Fibroblast of lung (primary cell): Measurements from ENCODE around the gene ZFPM1. TPM values are rescaled to one million over a fixed set of nuclear protein-coding genes. Genes with fewer than 3 reads are reported as not detected.

Experiments used
- DNase-seq, 2 donors: peaks; one replicate each; pipeline versions ENCODE4 v3.0.0 to v3.0.0-alpha.2; 2010; ENCODE audit warnings: low read depth in 2 of 2
- H2AFZ ChIP-seq: 2 replicates; pipeline ENCODE4 v1.5.1; 2012; ENCODE audit warnings: low read length, control low read depth, inconsistent platforms
- H3K27ac ChIP-seq: 2 replicates; pipeline ENCODE4 v1.5.1; 2011; ENCODE audit warnings: low read length, control low read depth; ENCODE audit not compliant: insufficient read depth
- H3K27me3 ChIP-seq: 2 replicates; pipeline ENCODE4 v1.5.1; 2011; ENCODE audit warnings: mild to moderate bottlenecking, low read length; ENCODE audit not compliant: control insufficient read depth, insufficient read depth
- H3K36me3 ChIP-seq: 2 replicates; pipeline ENCODE4 v1.5.1; 2011; ENCODE audit warnings: low read length; ENCODE audit not compliant: control insufficient read depth, insufficient read depth
- H3K4me1 ChIP-seq: 2 replicates; pipeline ENCODE4 v1.5.1; 2011; ENCODE audit warnings: low read length; ENCODE audit not compliant: control insufficient read depth, insufficient read depth; ENCODE audit errors: extremely low read depth
- H3K4me2 ChIP-seq: 2 replicates; pipeline ENCODE4 v1.5.1; 2011; ENCODE audit warnings: low read length, control low read depth; ENCODE audit not compliant: insufficient read depth; ENCODE audit errors: extremely low read depth
- H3K4me3 ChIP-seq, 4 experiments: fragments of 200-600 bp in 1 of 4; sonication (generic) in 1 of 4; replicated peaks in 1 of 4; 2 replicates each; pipeline ENCODE4 v1.5.1; 2011 to 2016; ENCODE audit warnings: low read length in 4 of 4, low read depth in 3 of 4, mild to moderate bottlenecking in 3 of 4, control low read depth in 2 of 4, inconsistent platforms in 1 of 4, mixed read lengths in 1 of 4; ENCODE audit not compliant: insufficient read depth in 1 of 4; ENCODE audit errors: control extremely low read depth in 1 of 4
- H3K79me2 ChIP-seq: 2 replicates; pipeline ENCODE4 v1.5.1; 2012; ENCODE audit warnings: mild to moderate bottlenecking, low read length, inconsistent platforms; ENCODE audit not compliant: control insufficient read depth, insufficient read depth
- H3K9ac ChIP-seq: 2 replicates; pipeline ENCODE4 v1.5.1; 2011; ENCODE audit warnings: mild to moderate bottlenecking, low read length, control low read depth; ENCODE audit not compliant: insufficient read depth
- H3K9me3 ChIP-seq: 2 replicates; pipeline ENCODE4 v1.5.1; 2012; ENCODE audit warnings: low read depth, low read length; ENCODE audit not compliant: control insufficient read depth, insufficient read depth
- H4K20me1 ChIP-seq: 2 replicates; pipeline ENCODE4 v1.5.1; 2011; ENCODE audit warnings: low read length; ENCODE audit not compliant: control insufficient read depth, insufficient read depth; ENCODE audit errors: extremely low read depth
- CTCF ChIP-seq, 2 donors: IDR thresholded peaks in 1 of 2; conservative IDR thresholded peaks in 1 of 2; 1 replicate in 1 of 2; 2 replicates in 1 of 2; pipeline ENCODE4 v1.5.1; 2011 to 2012; ENCODE audit warnings: low read length in 2 of 2, control low read depth in 1 of 2, inconsistent platforms in 1 of 2, low read depth in 1 of 2, mild to moderate bottlenecking in 1 of 2
- EZH2 ChIP-seq: IDR thresholded peaks from 2 replicates; pipeline ENCODE4 v1.5.1; 2012; ENCODE audit warnings: low read length, control low read depth, mild to moderate bottlenecking; ENCODE audit errors: missing control alignments
- polyA plus RNA-seq, 2 donors: library from polyadenylated mRNA; depleted of rRNA in 1 of 2; stranded (reverse) in 1 of 2; unstranded in 1 of 2; fragments of >200 nt; gene quantifications; 2 replicates each; pipeline ENCODE4 v1.2.1, GENCODE V29; 2011 to 2012; ENCODE audit warnings: missing spikeins in 1 of 2
- total RNA-seq: library from RNA; depleted of rRNA; stranded (reverse); fragments of >200 nt; gene quantifications from 2 replicates; pipeline ENCODE4 v1.2.1, GENCODE V29; 2014

ZFPM1 gene
- total and polyA plus RNA-seq, 2 donors (not counting 1 experiment from before 2014, with no cell fraction given) = 0.27 to 1.7 TPM

- no peaks in the 10 kb centered on the region for H3K27me3 ChIP-seq
- no peaks in the 10 kb centered on the region for H3K9me3 ChIP-seq
- H3K4me2 ChIP-seq = peak overlapping the region; percentile 39
- no peak overlapping the region for H3K9ac ChIP-seq
- no peaks in the 10 kb centered on the region for H3K79me2 ChIP-seq
- no peak overlapping the region for H3K27ac ChIP-seq
- DNase-seq = no peak
- peaks cover 10% of the 10 kb centered on the region for H3K4me1 ChIP-seq
- TF ChIP-seq CTCF (conservative IDR thresholded peaks at IDR 0.05 in 1 of 2, IDR thresholded peaks at IDR 0.05 in 1 of 2; ENCODE audit: low read depth in 1 of 2, low read length in 2 of 2) (no peak), EZH2 (no peak)
- H3K36me3 ChIP-seq = no peaks in the 10 kb centered on the region
- no peak overlapping the region for H2AFZ ChIP-seq
- no peaks in the 10 kb centered on the region for H4K20me1 ChIP-seq
- H3K4me3 ChIP-seq = peak overlapping the region; percentile 40 to 66 (median 52)
Observed at GRCh38 chr16:88456356-88457292, 3.5 kb downstream of the ZFPM1 start.

DNA sequence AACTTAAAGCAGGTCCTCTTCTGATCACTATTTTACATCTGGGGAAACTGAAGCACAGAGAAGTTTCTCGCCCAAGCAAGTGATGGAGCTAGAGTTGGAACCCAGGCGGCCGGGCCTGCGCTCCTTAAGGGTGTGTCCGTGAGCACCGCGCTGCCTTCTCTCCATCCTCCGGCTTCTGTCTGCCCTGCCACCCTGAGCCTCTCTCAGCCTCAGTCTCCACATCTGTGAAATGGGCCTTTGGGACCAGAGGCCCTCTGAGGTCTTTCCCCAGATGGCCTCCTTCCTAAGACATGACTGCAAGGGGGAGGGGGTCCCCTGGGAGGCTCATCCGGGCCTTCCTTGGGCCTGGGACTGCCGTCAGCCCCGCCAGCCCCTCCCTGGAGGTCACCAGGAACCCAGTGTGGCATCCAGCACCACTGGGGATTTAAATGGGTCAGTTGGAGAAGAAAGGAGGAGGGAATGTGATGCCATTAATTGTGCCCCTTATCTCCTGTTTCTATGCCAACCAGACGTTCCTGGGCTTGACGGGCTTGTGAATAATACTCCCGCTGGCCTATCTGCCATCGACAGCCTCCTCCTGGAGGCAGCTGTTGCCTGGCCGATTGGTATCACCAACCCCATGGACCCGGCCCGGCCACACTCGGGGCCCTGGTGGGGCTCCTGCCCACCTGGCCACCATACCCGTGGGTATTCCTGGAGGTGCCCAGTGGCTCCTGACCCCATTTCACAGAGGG, 5.1 kb downstream of the ZFPM1 start:
- no peak for TF ChIP-seq EZH2
- TF ChIP-seq CTCF (conservative IDR thresholded peaks at IDR 0.05 in 1 of 2, IDR thresholded peaks at IDR 0.05 in 1 of 2; ENCODE audit: low read depth in 1 of 2, low read length in 2 of 2) = no peak
- Histone ChIP-seq H3K4me3 (no peak overlapping the region), H3K9ac (no peak overlapping the region), H3K4me2 (no peak overlapping the region), H3K4me1 (peaks cover 10% of the 10 kb centered on the region), H4K20me1 (no peaks in the 10 kb centered on the region), H3K27ac (no peak overlapping the region), H3K27me3 (no peaks in the 10 kb centered on the region), H3K36me3 (no peaks in the 10 kb centered on the region), H3K9me3 (no peaks in the 10 kb centered on the region), H3K79me2 (no peaks in the 10 kb centered on the region), H2AFZ (no peak overlapping the region)
- DNase-seq = no peak

GRCh38 chr16:88458773-88459235, 5.7 kb downstream of the ZFPM1 start:
- Histone ChIP-seq H3K27me3 (no peaks in the 10 kb centered on the region), H2AFZ (no peak overlapping the region), H3K4me2 (no peak overlapping the region), H3K27ac (no peak overlapping the region), H3K79me2 (no peaks in the 10 kb centered on the region), H3K4me1 (peaks cover 10% of the 10 kb centered on the region), H3K4me3 (no peak overlapping the region), H4K20me1 (no peaks in the 10 kb centered on the region), H3K9me3 (no peaks in the 10 kb centered on the region), H3K36me3 (no peaks in the 10 kb centered on the region), H3K9ac (no peak overlapping the region)
- TF ChIP-seq CTCF (conservative IDR thresholded peaks at IDR 0.05 in 1 of 2, IDR thresholded peaks at IDR 0.05 in 1 of 2; ENCODE audit: low read depth in 1 of 2, low read length in 2 of 2) = no peak
- no peak for TF ChIP-seq EZH2
- no peak for DNase-seq
